H1 (cell line): ENCODE measurements around the gene SLC25A26.

ENCODE experiments used
- EZH2 ChIP-seq: fragments of 200-600 bp; sonication (generic); IDR thresholded peaks from 2 replicates; pipeline ENCODE4 v1.7.1; 2012; ENCODE audit warnings: low read depth, mild to moderate bottlenecking, moderate library complexity, low read length, inconsistent platforms; ENCODE audit not compliant: severe bottlenecking
- MAX ChIP-seq: IDR thresholded peaks from 2 replicates; pipeline ENCODE4 v1.6.1; 2012; ENCODE audit warnings: inconsistent platforms

GRCh38 chr3:66270288-66270687 is 49.5 kb downstream of the SLC25A26 start:
- TF ChIP-seq MAX (no peak), EZH2 (no peak)
